IPS-11a (cell line): Measurements from ENCODE around the gene HSD17B10.
"Not testable (repeated sequence)": the region's sequence is repeated elsewhere in the genome, so short reads cannot be mapped to it uniquely, and the experiment has no call there.

Source experiments
- H3K4me3 ChIP-seq: one replicate; pipeline ENCODE4 v1.5.1; 2013; ENCODE audit warnings: low read depth, low read length, control low read depth

Gene HSD17B10

DNA sequence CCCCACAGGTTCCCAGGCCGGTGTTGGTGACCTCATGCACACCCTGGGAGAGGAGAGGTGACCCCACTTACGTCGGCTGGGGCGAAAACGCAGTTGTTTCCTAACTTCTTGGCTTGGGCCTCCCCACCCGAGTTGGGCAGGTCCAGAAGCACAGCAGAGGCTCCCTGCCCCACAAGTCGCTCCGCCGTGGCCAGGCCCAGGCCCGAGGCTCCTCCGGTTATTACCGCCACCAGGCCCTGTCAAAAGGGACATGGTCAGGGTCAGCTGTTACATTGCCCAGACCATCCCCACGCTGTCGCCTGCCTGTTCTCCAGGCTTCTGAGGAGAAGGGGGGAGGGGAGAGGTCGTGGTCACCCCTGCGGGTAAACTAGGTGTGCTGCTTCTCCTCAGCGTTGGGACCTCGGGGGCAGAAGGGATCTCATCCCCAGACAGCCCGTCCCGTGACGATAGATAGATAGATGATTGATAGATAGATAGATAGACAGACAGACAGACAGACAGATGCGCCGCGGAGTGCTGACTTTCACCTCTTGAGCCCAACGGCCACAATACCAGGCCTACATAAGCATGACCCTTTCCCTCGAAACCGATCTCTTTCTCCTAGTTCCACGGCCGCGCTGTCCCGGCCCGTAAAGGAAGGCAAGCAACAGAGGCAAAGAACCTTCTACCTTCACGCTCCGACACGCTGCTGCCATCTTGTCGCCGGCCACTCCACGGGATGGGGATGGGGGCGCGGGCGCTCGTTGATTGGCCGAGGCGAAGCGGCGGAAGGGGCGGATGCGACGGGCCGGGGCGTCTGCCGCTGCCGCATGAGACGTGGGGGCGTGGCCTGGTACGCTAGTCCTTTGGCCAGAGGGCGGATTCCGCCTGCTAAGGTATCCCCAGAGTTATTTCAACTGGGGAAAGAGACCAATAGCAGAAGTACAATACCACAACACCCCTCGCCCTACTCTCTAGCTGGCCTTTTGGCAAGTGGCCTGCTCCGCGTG, at the start of gene HSD17B10:
TSS of gene HSD17B10 (minus strand) at position 720 of the 989 bp plus-strand sequence. CDS start at position 695, 25 bp downstream.
- peak within 1 kb of the TSS; percentile 85 for H3K4me3 ChIP-seq

DNA sequence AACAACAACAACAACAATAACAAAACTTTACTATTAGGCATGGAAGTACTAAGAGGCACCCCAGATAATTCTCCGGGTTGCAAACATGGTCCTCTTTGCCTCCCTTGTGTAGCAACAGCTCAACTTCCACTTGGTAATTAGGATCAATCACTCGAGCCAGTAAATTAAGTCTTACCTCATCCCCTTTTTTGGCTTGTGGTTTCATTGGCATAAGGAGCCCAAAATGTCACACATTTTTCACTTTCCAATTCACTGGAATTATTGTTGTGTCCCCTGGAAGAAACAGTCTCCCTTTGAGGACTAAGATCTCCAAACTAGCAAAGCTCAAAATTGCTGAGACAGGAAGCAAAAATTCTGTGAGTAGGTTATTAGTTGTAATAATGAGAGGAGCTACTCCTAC, 49.2 kb upstream of the HSD17B10 start:
- no peak overlapping the region for H3K4me3 ChIP-seq

DNA sequence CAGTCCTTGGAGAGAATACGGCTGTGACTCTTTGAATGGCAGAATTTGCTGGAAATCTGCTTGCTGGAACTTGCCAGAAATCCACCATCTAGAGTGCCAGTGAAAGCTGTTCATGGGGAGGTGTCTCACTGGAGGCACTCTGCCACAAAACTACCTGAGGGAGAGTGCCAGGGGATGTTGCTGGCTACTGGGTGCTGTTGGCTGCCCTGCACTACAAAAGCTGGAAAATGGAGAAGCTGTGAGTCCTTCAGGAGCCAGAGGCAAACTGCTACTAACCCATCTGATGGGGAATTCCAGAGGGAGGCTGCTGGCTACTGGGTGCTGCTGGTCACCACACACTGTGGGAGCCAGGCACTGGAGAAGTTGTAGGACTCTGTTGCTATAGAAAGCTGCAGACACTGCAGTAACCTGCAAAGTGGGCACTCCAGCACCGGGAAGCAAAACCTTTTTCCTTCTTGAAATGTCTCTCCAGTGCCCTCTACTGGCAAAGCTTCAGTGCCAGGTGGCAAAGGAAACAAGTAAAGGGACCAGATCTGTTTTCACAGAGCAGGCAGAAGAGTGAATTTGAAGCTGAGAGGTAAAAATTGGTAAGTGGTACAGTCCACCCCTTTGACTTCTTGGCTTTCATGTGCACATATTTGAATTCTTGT, 47.8 kb upstream of the HSD17B10 start:
- H3K4me3 ChIP-seq: no peak overlapping the region

DNA sequence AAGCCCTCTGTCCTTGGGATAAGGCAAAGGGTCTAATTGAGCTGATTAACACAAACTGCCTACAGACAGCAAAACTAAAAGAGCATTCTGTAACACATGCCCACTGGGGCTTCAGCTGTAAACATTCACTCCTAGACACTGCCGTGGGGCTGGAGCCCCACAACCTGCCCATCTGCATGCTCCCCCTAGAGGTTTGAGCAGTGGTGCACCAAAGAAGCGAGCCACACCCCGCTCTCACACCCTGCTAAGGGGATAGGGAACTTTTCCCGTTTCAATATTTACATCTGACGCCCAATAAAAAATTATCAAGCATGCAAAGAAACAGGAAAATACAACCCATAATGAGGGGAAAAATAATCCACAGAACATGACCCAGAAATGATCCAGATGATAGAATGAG, 46.9 kb upstream of the HSD17B10 start:
- H3K4me3 ChIP-seq: no peak overlapping the region

DNA sequence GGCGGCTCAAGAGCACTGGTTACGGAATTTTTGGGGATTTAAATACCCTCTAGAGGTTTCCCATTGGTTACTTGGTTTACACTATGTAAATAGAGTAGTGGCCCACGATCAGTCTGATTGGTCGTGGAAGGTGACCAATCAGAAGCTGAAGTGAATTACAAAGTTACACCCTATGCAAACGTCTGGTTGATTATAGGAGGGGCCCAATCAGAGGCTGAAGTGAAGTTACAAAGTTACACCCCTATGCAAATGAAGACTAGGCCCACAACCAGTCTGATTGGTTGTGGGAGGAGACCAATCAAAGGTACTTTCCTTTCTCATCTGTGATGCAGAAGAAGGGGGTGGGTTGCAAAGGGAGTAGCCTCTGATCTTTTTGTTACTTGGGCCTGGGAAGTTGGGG, 45.1 kb upstream of the HSD17B10 start:
- H3K4me3 ChIP-seq: no peak overlapping the region

DNA sequence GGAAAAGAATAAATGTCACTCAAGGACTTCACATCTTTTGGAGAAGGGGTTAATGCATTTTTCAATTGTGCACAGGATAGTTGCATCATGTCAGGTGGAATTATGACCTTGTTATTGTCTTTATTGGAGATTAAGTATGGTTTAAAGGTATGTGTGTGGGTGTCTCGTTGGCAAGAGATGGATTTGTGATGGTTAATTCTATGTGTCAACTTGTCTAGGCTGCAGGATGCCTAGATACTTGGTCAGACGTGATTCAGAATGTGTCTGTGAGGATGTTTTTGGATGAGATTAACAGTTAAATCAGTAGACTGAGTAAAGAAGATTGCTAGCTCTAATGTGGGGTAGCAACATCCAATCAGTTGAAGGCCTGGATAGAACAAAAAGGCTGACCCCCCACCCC, 42.2 kb upstream of the HSD17B10 start:
- H3K4me3 ChIP-seq: no peak overlapping the region

DNA sequence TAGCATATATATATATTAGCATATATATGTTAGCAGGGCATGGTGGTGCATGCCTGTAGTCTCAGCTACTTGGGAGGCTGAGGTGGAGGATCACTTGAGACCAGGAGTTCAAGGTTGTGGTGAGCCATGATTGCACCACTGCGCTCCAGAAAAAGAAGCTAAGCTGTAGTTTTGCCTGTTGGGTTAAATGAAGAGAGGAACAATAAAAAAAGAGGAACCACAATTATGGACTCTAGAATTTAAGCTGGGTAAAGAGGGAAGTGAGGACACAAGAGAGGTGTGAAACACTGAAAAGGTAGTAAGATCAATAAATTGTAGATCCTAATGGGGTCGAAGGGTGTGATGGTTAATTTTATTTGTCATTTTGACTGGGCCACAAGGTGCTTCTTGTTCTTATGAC, 40.5 kb upstream of the HSD17B10 start:
- H3K4me3 ChIP-seq: no peak overlapping the region

DNA sequence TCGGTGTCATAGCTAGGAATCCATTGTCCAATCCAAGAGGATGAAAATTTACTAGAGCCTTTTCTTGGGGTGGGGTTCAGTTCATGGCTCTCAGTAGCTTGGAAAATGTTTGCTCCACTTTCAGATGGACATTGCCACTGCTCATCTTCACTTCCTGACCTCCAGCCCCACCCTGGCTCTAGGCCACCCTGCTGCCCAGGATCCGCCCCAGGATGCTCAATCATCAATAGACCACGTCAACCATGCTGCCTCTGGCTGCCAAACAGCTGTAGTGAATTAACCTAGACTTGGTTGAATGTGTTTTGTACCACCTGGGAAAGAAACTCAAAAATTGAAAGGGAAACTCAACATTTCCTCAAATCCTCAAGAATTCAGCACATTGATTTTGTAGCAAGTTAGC, 37.2 kb upstream of the HSD17B10 start:
- no peak overlapping the region for H3K4me3 ChIP-seq

DNA sequence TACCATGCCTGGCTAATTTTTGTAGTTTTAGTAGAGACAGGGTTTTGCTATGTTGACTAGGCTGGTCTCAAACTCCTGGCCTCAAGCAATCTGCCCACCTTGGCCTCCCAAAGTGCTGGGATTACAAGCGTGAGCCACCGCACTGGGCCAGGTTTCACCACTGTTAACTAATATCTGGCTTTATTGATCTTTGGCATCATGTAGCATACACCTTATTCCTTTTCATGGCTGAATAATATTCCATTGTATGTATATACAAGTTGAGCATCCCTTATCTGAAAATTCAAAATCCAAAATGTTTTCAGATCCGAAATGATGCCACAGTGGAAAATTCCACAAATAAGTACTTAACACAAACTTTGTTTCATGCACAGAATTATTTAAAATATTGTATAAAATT, 34.5 kb upstream of the HSD17B10 start:
- not testable (repeated sequence) for H3K4me3 ChIP-seq

DNA sequence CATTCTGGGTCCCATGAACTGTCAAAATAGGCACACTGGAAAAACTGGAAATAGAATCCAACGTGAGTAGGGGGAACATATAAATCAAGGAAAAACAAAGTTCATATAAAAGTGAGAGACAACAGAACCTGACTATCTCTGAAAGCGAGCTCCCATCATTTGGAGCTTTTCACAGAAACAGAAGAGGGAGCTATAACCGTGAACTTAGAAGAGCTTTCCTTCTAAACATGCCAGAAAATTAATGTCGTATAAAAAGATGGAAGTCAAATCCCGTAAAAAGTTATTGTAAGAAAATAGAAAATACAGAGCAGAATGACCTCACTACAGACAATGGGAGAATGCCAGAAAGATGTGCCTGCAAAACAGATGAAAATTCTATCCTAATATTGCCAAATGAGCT, 23.9 kb upstream of the HSD17B10 start:
- no peak overlapping the region for H3K4me3 ChIP-seq

DNA sequence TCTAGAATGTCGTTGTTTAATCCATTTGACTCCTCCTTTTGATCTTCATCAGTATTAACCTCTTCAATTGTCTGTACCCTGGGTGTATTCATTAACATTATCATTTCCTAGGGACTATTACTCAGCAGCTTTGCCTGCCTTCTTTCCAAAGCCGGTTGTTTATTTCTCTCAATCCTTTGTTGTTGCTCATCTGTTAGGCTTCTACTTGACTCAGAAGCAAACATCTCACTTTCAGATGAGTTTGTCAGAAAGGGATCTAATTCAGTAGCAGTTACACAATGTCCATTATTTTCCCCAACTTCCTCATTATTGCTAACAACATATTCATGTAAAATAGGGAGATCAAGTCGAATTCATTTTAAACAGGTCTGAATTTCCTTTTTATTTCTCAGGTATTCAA, 22.1 kb upstream of the HSD17B10 start:
- no peak overlapping the region for H3K4me3 ChIP-seq

DNA sequence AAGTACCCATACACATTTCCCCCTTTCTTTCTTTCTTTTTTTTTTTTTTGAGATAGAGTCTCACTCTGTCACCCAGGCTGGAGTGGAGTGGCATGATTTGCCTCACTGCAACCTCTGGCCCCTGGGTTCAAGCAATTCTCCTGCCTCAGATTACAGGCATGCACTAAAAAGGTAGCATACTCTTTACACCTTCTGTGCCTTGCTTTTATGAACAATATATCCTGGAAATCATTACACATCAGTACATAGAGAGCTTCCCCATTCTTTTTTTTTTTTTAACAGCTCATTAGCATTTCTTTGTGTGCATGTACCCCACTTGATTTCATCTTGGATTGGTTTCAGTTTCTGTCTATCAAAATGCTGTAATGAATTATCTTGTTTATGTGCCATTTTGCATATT, 18.6 kb upstream of the HSD17B10 start:
- no peak overlapping the region for H3K4me3 ChIP-seq

DNA sequence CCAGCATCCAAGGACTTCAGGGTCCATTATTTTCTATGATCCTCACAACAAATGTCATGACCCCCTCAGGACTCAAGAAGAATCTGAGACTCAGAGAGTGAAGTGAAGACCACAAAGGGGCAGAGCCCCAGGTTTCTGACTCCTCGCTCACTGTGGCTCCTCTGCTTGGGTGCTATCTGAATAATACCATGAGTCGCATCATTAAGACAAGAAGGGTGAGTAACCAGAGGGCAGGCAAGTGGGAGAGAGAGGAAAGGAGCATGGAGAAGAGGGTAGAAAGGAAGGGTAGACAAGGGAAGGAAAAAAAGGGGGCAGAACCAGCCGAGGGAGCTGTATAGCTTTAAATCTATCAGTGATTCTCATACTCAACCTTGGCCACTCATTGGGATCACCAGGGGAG, 15.5 kb upstream of the HSD17B10 start:
- H3K4me3 ChIP-seq: no peak overlapping the region

DNA sequence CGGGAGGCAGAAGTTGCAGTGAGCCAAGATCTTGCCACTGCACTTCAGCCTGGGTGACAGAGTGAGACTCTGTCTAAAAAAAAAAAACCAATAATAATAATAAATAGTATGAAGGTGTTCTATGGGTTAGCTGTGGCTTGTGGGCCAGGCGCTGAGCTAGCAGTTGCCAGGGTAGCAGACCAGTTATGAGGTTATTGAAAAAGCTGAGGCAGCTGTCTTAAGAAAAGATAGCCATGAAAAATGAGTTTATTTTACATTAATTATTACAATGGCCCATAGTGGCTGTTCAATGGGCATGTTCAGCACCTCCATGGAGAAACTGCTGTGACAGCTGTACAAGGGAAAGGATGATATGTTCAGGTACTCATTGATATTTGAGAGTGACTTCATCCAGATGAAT, 13.3 kb upstream of the HSD17B10 start:
- no peak overlapping the region for H3K4me3 ChIP-seq

DNA sequence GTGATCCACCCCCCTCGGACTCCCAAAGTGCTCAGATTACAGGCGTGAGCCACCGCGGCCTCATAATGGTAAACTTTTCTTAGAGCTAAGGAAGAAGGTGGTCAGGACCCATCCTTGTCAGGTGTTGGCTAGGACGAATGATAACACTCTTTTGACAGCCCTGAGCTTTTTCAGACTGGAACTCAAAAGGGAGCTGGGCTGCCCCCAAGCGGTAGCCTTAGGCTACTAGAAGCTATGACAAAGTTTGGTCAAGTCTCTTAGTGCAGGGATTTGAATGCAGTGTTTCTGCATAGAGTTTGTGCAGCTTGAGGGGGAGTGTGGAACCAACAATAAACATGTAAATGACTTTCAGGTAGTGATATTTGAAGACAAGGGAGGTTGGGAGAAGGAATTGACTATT, 11.8 kb upstream of the HSD17B10 start:
- H3K4me3 ChIP-seq: no peak overlapping the region

DNA sequence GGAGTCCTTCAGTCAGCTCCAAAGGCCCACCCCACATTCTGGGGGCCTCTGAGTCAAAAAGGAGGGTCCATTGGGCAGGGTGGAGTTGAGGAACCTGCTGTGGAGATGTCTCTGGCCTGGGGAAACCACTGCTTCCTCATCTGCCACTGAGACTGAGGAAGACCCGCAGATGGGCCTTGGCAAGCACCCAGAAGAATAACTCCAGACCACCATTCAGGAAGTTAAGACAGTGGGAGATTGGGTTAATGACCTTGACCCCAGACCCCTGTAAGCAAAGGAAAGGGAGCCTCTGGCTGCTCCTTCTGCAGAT, 8.1 kb upstream of the HSD17B10 start:
- H3K4me3 ChIP-seq: no peak overlapping the region

DNA sequence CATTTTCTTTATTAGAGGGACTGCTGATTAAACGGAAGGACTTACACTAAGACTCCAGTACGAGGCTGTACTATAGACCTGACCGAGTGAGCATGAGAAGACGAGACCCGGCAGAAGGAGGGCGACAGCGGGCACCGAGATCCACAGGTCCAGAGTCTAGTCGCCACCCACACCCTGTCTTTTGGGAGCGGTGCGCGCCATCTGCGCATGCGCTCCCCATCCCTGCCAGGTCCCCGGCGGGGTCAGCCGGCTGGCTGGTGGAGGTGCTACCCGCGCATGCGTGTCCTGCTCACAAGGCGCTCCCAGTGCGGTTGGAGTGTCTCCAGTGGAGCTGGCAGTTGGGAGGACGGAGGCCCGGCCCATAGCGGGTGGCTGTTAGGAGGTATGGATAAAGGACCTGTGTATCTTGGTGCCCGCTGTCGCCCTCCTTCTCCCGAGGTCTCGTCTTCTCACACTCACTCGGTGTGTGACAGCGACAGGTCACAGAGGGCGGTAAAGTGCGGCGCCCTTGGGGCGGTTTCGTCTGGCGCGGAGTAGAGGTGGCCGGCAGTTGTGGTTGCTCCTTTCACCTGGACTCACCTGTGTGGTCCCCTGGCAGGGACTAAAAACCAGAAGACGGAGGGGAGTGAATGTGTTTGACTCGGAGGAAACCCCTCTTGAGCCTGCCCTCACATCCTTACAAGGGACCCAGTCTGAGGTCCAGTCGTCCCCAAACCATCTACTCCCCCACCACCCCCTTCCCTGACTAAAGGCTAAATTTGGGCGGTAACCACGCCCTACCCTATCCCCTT, 7.6 kb upstream of the HSD17B10 start:
- H3K4me3 ChIP-seq: peak overlapping the region; percentile 54

DNA sequence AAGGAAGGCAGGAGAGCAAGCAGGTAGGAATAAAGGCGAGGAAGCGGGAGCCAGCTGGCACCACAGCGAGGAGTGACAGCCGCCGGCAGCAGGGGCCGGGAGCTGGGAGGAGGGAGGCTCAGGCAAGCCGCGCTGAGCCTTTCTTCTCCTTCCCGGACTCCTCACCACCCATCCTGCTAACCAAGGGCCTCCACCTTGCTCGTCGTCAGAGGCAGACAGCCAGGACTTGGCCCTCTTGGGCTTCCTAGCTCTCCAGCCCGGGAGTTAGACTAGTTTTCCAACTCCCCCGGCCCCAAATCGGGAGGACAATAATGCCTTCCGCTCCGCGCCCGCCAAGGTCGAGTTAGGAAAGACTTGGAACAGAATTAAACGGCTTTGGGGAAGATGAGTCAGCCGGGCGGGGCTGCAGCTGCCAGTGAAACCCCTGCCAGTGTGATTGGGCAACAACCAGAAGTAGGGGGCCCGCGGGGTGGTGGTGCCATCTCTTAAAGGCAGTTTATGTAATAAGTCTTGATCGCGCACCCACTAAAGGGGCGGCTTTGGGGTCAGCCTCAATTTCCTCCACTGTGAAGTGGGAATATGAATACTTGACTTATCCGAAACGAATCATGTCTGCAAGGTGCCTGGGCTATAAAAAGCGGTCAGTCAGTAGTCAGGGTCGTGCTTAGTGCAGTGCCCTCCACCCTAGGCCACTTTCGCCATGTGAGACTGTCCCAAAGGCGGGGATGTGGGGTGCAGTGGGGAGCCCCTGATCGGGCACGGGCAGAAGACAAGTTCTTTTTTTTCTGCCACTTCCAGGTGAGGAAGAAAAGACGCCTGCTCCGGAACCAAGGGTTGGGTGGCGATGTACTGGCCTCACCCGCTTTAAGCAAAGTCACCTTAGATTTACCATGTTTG, 6.7 kb upstream of the HSD17B10 start:
- H3K4me3 ChIP-seq: peak overlapping the region; percentile 24

DNA sequence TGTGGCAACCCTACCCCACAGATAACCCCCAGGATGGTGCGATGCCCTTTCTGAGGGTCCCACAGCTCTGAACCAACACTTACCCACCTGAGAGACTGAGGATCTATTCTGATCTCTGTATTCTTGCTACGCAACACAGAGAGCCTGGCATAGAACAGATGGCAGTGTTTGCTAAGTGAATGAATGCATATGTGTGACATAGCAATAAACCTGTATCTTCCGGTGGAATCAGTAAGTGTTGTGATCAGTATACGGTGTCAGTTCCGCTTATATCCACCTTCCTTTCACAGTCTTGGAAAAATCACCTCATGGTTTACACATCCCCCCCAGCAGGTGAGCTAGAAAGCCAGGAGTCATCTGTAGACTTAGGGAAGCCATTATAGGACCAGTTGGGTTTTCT, 5.9 kb upstream of the HSD17B10 start:
- H3K4me3 ChIP-seq: peak overlapping the region; percentile 24

DNA sequence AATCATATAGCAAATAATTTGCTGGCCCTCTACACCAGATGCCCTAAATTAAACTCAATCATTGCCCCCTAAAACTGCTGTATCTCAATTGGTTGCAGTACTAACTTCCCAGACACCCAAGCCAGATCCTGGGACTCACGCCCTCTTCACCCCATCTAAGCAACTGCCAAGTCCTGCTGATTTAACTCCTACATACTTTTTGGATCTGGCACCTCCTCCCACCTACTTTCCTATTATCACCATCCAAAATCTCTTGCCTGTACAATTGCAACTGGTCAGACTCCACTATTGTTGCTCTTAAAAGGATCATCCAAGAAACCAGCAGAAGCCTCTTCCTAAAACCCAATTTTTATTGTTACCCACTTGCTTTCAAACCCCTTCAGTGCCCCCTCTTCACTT, 4.7 kb upstream of the HSD17B10 start:
- no peak overlapping the region for H3K4me3 ChIP-seq
